HG02610 (cell line): Measurements from ENCODE around the gene INPP1.
"Not testable (repeated sequence)": the region's sequence is repeated elsewhere in the genome, so short reads cannot be mapped to it uniquely, and the experiment has no call there.

Source experiments
- ATAC-seq: cut with Tn5 transposase; IDR thresholded peaks from one replicate; pipeline ENCODE4 v1.9.1; 2021; ENCODE audit warnings: mild to moderate bottlenecking, moderate library complexity; ENCODE audit not compliant: unreplicated experiment

The INPP1 gene

GRCh38 chr2:190333395-190333794, 10.0 kb upstream of the INPP1 start:
- no peak for ATAC-seq

- no peak for ATAC-seq
Observed at GRCh38 chr2:190333928-190334327, 9.5 kb upstream of the INPP1 start.

GRCh38 chr2:190334479-190335224, 8.7 kb upstream of the INPP1 start:
- ATAC-seq: no peak

- no peak for ATAC-seq
Observed at GRCh38 chr2:190335225-190335559, 8.2 kb upstream of the INPP1 start.

- ATAC-seq: not testable (repeated sequence)
Observed at GRCh38 chr2:190335584-190335983, 7.8 kb upstream of the INPP1 start.

GRCh38 chr2:190336420-190336819, 7.0 kb upstream of the INPP1 start:
- ATAC-seq: no peak

GRCh38 chr2:190338453-190338852, 4.9 kb upstream of the INPP1 start:
- no peak for ATAC-seq

GRCh38 chr2:190339394-190339793, 4.0 kb upstream of the INPP1 start:
- no peak for ATAC-seq

- ATAC-seq: no peak
Observed at GRCh38 chr2:190340369-190340768, 3.0 kb upstream of the INPP1 start.

GRCh38 chr2:190342611-190343010, 778 bp upstream of the INPP1 start:
- ATAC-seq: no peak

GRCh38 chr2:190343089-190343535, 277 bp upstream of the INPP1 start:
- ATAC-seq: no peak

GRCh38 chr2:190344276-190344827, 963 bp downstream of the INPP1 start:
- peak; percentile 59 for ATAC-seq

GRCh38 chr2:190350371-190350770, 7.0 kb downstream of the INPP1 start:
- no peak for ATAC-seq

- ATAC-seq: no peak
Observed at GRCh38 chr2:190351955-190352354, 8.6 kb downstream of the INPP1 start.

GRCh38 chr2:190352668-190353536, 9.5 kb downstream of the INPP1 start:
- ATAC-seq: no peak

GRCh38 chr2:190353537-190353899, 10.1 kb downstream of the INPP1 start:
- ATAC-seq: no peak

- no peak for ATAC-seq
Observed at GRCh38 chr2:190354003-190354690, 10.8 kb downstream of the INPP1 start.

- ATAC-seq: no peak
Observed at GRCh38 chr2:190355968-190356644, 12.7 kb downstream of the INPP1 start.

GRCh38 chr2:190357600-190357999, 14.2 kb downstream of the INPP1 start:
- ATAC-seq: no peak

- ATAC-seq: not testable (repeated sequence)
Observed at GRCh38 chr2:190358655-190359448, 15.5 kb downstream of the INPP1 start.
